ENCODE data around the gene SLC36A3. TPM values are rescaled to one million over a fixed set of nuclear protein-coding genes. Genes with fewer than 3 reads are reported as not detected.

Gene SLC36A3
- total RNA-seq, 4 donors from 2014 or later, result not detected

- WGBS, 2 donors, result 59 to 88% methylated on average over 5 to 6 of the region's 6 CpGs
- intact Hi-C loops (cut with DNase I), result no loop called here
- DNase-seq, result no peak
- Histone ChIP-seq H3K4me3 (no peak overlapping the region), H3K36me3 (no peaks in the 10 kb centered on the region), H3K4me1 (peaks cover 0 to 8% (median 0%) of the 10 kb centered on the region in 3 donors), H3K27me3 (peaks cover 0 to 22% (median 0%) of the 10 kb centered on the region in 4 donors), H3K27ac (no peak overlapping the region), H3K9me3 (no peaks in the 10 kb centered on the region)
- TF ChIP-seq POLR2A (IDR thresholded peaks at IDR 0.05), result no peak
- TF ChIP-seq, protein P1, sequence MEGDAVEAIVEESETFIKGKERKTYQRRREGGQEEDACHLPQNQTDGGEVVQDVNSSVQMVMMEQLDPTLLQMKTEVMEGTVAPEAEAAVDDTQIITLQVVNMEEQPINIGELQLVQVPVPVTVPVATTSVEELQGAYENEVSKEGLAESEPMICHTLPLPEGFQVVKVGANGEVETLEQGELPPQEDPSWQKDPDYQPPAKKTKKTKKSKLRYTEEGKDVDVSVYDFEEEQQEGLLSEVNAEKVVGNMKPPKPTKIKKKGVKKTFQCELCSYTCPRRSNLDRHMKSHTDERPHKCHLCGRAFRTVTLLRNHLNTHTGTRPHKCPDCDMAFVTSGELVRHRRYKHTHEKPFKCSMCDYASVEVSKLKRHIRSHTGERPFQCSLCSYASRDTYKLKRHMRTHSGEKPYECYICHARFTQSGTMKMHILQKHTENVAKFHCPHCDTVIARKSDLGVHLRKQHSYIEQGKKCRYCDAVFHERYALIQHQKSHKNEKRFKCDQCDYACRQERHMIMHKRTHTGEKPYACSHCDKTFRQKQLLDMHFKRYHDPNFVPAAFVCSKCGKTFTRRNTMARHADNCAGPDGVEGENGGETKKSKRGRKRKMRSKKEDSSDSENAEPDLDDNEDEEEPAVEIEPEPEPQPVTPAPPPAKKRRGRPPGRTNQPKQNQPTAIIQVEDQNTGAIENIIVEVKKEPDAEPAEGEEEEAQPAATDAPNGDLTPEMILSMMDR (IDR thresholded peaks at IDR 0.05), result peak in 4 of 6 experiments; percentile 30 to 55 (median 42)
These were observed 5.3 kb downstream of the SLC36A3 start for GRCh38 chr5:151298063-151298855.

GRCh38 chr5:151296974-151297373, 6.6 kb downstream of the SLC36A3 start:
- Histone ChIP-seq H3K27ac (no peak overlapping the region), H3K36me3 (no peaks in the 10 kb centered on the region), H3K27me3 (peaks cover 0 to 19% (median 0%) of the 10 kb centered on the region in 4 donors), H3K9me3 (no peaks in the 10 kb centered on the region), H3K4me3 (no peak overlapping the region), H3K4me1 (peaks cover 0 to 8% (median 0%) of the 10 kb centered on the region in 3 donors)
- intact Hi-C loops (cut with DNase I), result no loop called here
- TF ChIP-seq, protein P1 (IDR thresholded peaks at IDR 0.05), result no peak
- no peak for TF ChIP-seq POLR2A (IDR thresholded peaks at IDR 0.05)
- DNase-seq, result no peak
- WGBS, 2 donors, result 58 to 77% methylated on average over 2 of the region's 2 CpGs

GRCh38 chr5:151296478-151296830, 7.1 kb downstream of the SLC36A3 start:
- Histone ChIP-seq H3K27ac (no peak overlapping the region), H3K4me1 (peaks cover 0 to 8% (median 0%) of the 10 kb centered on the region in 3 donors), H3K9me3 (no peaks in the 10 kb centered on the region), H3K36me3 (no peaks in the 10 kb centered on the region), H3K27me3 (peaks cover 0 to 19% (median 0%) of the 10 kb centered on the region in 4 donors), H3K4me3 (no peak overlapping the region)
- TF ChIP-seq POLR2A (IDR thresholded peaks at IDR 0.05), result no peak
- TF ChIP-seq, protein P1 (IDR thresholded peaks at IDR 0.05), result no peak
- intact Hi-C loops (cut with DNase I), result no loop called here
- 83 to 100% methylated on average over 1 of the region's 1 CpG for WGBS, 2 donors
- DNase-seq, result no peak

- Histone ChIP-seq H3K27ac (no peak overlapping the region), H3K4me3 (no peak overlapping the region), H3K36me3 (no peaks in the 10 kb centered on the region), H3K9me3 (no peaks in the 10 kb centered on the region), H3K27me3 (peaks cover 0 to 19% (median 0%) of the 10 kb centered on the region in 4 donors), H3K4me1 (peaks cover 0 to 8% (median 0%) of the 10 kb centered on the region in 3 donors)
- no peak for DNase-seq
- WGBS, 2 donors, result 53% methylated on average over 4 to 7 of the region's 7 CpGs
- TF ChIP-seq, protein P1 (IDR thresholded peaks at IDR 0.05), result no peak
- no peak for TF ChIP-seq POLR2A (IDR thresholded peaks at IDR 0.05)
- intact Hi-C loops (cut with DNase I), result no loop called here
These were observed 7.6 kb downstream of the SLC36A3 start for GRCh38 chr5:151295791-151296477.

GRCh38 chr5:151295138-151295537, 8.4 kb downstream of the SLC36A3 start:
- no peak overlapping the region for H3K4me3 ChIP-seq
- TF ChIP-seq, protein P1 (IDR thresholded peaks at IDR 0.05), result no peak
- no peak for TF ChIP-seq POLR2A (IDR thresholded peaks at IDR 0.05)
- intact Hi-C loops (cut with DNase I), result no loop called here
- WGBS, 2 donors, result 48 to 71% methylated on average over 5 of the region's 5 CpGs
- no peak overlapping the region for H3K27ac ChIP-seq
- H3K4me1 ChIP-seq, result peaks cover 0 to 8% (median 0%) of the 10 kb centered on the region in 3 donors
- no peaks in the 10 kb centered on the region for H3K9me3 ChIP-seq
- no peaks in the 10 kb centered on the region for H3K36me3 ChIP-seq
- no peak for DNase-seq
- peaks cover 0 to 13% (median 0%) of the 10 kb centered on the region in 4 donors for H3K27me3 ChIP-seq
